HCT116 (cell line): ENCODE results near the gene LRIG1. TPM values are rescaled to one million over a fixed set of nuclear protein-coding genes. Genes with fewer than 3 reads are reported as not detected.

Experiments used
- ATAC-seq: fragments of 200-7000 bp; cut with Tn5 transposase; 2 replicates; pipeline ENCODE4 v1.9.1; 2020; ENCODE audit warnings: mild to moderate bottlenecking, moderate library complexity
- BruUV-seq: library from RNA; stranded (reverse); fragments of 400-500 nt; replicated peaks from 2 replicates; lab custom pipeline; 2021; lab: Mats Ljungman, UMichigan
- CTCF ChIA-PET: fragments of 300-600 bp; sonication (Branson Sonifier 250); formaldehyde crosslinking; loops from one replicate; lab custom pipeline; 2021; ENCODE audit warnings: antibody characterized with exemption; lab: Charles Lee
- POLR2A ChIA-PET: fragments of 300-600, 350-600 bp; sonication (Branson Sonifier 250); formaldehyde crosslinking; loops from one replicate; lab custom pipeline; 2021; ENCODE audit warnings: antibody characterized with exemption; lab: Charles Lee
- RAD21 ChIA-PET, 2 experiments: fragments of 300-600 bp; sonication (Branson Sonifier 250); formaldehyde crosslinking; loops; one replicate each; lab custom pipeline; 2023; ENCODE audit warnings: low total read pairs in 2 of 2; ENCODE audit not compliant: uncharacterized antibody in 2 of 2, unreplicated experiment in 2 of 2, low non-redundant PET in 1 of 2; lab: Charles Lee
- DNase-seq: peaks from one replicate; pipeline ENCODE4 v3.0.0-alpha.2; 2010; ENCODE audit warnings: low read depth, low spot score
- H2AFZ ChIP-seq: fragments of 200-600 bp; shearing (Covaris generic), sonication (generic); 2 replicates; pipeline ENCODE4 v1.6.1; 2017; ENCODE audit warnings: low read depth, mixed run types, mixed read lengths, antibody characterized with exemption, low read length; ENCODE audit not compliant: poor library complexity, severe bottlenecking
- H3K27ac ChIP-seq: 2 replicates; pipeline ENCODE4 v1.5.1; 2012; ENCODE audit warnings: low read depth, low read length
- H3K27me3 ChIP-seq: fragments of 200-600 bp; sonication (generic); 2 replicates; pipeline ENCODE4 v1.6.1; 2016; ENCODE audit warnings: mixed run types, low read length, mixed read lengths; ENCODE audit not compliant: insufficient read depth
- H3K36me3 ChIP-seq, 2 experiments: fragments of 200-500 bp in 1 of 2; fragments of 200-600 bp in 1 of 2; sonication (Bioruptor generic) in 1 of 2; sonication (generic) in 1 of 2; 2 replicates each; pipeline versions ENCODE4 v1.5.1 to v1.6.1; 2014 to 2016; ENCODE audit warnings: low read length in 2 of 2, inconsistent platforms in 1 of 2, mixed read lengths in 1 of 2, mixed run types in 1 of 2; ENCODE audit not compliant: insufficient read depth in 2 of 2, control insufficient read depth in 1 of 2
- H3K4me1 ChIP-seq, 2 experiments: fragments of 200-600 bp in 1 of 2; sonication (generic) in 1 of 2; 2 replicates each; pipeline versions ENCODE4 v1.5.1 to v1.6.1; 2012 to 2017; ENCODE audit warnings: low read length in 2 of 2, inconsistent platforms in 1 of 2, mild to moderate bottlenecking in 1 of 2, mixed read lengths in 1 of 2, mixed run types in 1 of 2, moderate library complexity in 1 of 2; ENCODE audit not compliant: insufficient read depth in 2 of 2, control insufficient read depth in 1 of 2
- H3K4me2 ChIP-seq: fragments of 200-600 bp; sonication (generic); 2 replicates; pipeline ENCODE4 v1.6.1; 2017; ENCODE audit warnings: mixed run types, low read length, mixed read lengths
- H3K4me3 ChIP-seq, 2 experiments: fragments of 200-600 bp in 1 of 2; sonication (generic) in 1 of 2; replicated peaks in 1 of 2; 2 replicates each; pipeline ENCODE4 v1.5.1; 2011 to 2016; ENCODE audit warnings: low read length in 2 of 2, control low read depth in 1 of 2, low read depth in 1 of 2, mild to moderate bottlenecking in 1 of 2, mixed read lengths in 1 of 2, mixed run types in 1 of 2
- H3K79me2 ChIP-seq: fragments of 200-600 bp; sonication (generic); 2 replicates; pipeline ENCODE4 v1.6.1; 2017; ENCODE audit warnings: mild to moderate bottlenecking, mixed run types, low read length, moderate library complexity, mixed read lengths; ENCODE audit not compliant: insufficient read depth
- H3K9ac ChIP-seq: fragments of 200-600 bp; sonication (generic); 2 replicates; pipeline ENCODE4 v1.6.1; 2016; ENCODE audit warnings: low read length, mixed read lengths
- H3K9me2 ChIP-seq: fragments of 200-600 bp; sonication (generic), shearing (Covaris generic); 2 replicates; pipeline ENCODE4 v1.6.1; 2017; ENCODE audit warnings: mixed run types, mild to moderate bottlenecking, moderate library complexity; ENCODE audit not compliant: insufficient read depth
- H3K9me3 ChIP-seq, 2 experiments: fragments of 200-500 bp in 1 of 2; fragments of 200-600 bp in 1 of 2; sonication (Bioruptor generic) in 1 of 2; sonication (generic) in 1 of 2; 2 replicates each; pipeline ENCODE4 v1.6.1; 2014 to 2017; ENCODE audit warnings: low read length in 2 of 2, mixed read lengths in 2 of 2, inconsistent platforms in 1 of 2, low read depth in 1 of 2, mild to moderate bottlenecking in 1 of 2, mixed run types in 1 of 2, moderate library complexity in 1 of 2; ENCODE audit not compliant: control insufficient read depth in 1 of 2, insufficient read depth in 1 of 2
- H4K20me1 ChIP-seq: fragments of 200-600 bp; sonication (generic), shearing (Covaris generic); 2 replicates; pipeline ENCODE4 v1.6.1; 2017; ENCODE audit warnings: mixed run types, mild to moderate bottlenecking, moderate library complexity; ENCODE audit not compliant: insufficient read depth
- CBX3 ChIP-seq: IDR thresholded peaks from 2 replicates; pipeline ENCODE4 v1.6.1; 2012; ENCODE audit warnings: low read depth
- CEBPB ChIP-seq: IDR thresholded peaks from 2 replicates; pipeline ENCODE4 v1.6.1; 2012; ENCODE audit warnings: low read depth
- EGR1 ChIP-seq: IDR thresholded peaks from 2 replicates; pipeline ENCODE4 v1.6.1; 2012; ENCODE audit warnings: low read depth
- ELF1 ChIP-seq: IDR thresholded peaks from 2 replicates; pipeline ENCODE4 v1.6.1; 2012; ENCODE audit warnings: low read depth, borderline replicate concordance
- EZH2 ChIP-seq: fragments of 200-600 bp; sonication (generic); IDR thresholded peaks from 2 replicates; pipeline ENCODE4 v1.6.1; 2017; ENCODE audit warnings: antibody characterized with exemption, mixed run types
- EZH2phosphoT487 ChIP-seq: fragments of 200-600 bp; IDR thresholded peaks from 2 replicates; pipeline ENCODE4 v1.6.1; 2018; ENCODE audit warnings: antibody characterized with exemption, borderline replicate concordance
- FOSL1 ChIP-seq: IDR thresholded peaks from 2 replicates; pipeline ENCODE4 v1.6.1; 2012; ENCODE audit warnings: low read depth
- POLR2A ChIP-seq: IDR thresholded peaks from 2 replicates; pipeline ENCODE4 v1.7.0; 2011; ENCODE audit warnings: borderline replicate concordance; ENCODE audit not compliant: insufficient read depth, insufficient read length; ENCODE audit errors: extremely low read depth
- RAD21 ChIP-seq: IDR thresholded peaks from 2 replicates; pipeline ENCODE4 v1.6.1; 2012; ENCODE audit warnings: low read depth, mild to moderate bottlenecking
- REST ChIP-seq: IDR thresholded peaks from 2 replicates; pipeline ENCODE4 v1.6.1; 2012; ENCODE audit warnings: low read depth
- SIN3A ChIP-seq: IDR thresholded peaks from 2 replicates; pipeline ENCODE4 v1.6.1; 2012; ENCODE audit warnings: low read depth
- SP1 ChIP-seq: IDR thresholded peaks from 2 replicates; pipeline ENCODE4 v1.6.1; 2012; ENCODE audit warnings: low read depth
- YY1 ChIP-seq: IDR thresholded peaks from 2 replicates; pipeline ENCODE4 v1.6.1; 2011; ENCODE audit warnings: low read length, low read depth, moderate library complexity, mild to moderate bottlenecking; ENCODE audit not compliant: insufficient replicate concordance; ENCODE audit errors: extremely low read depth
- ZBTB33 ChIP-seq: IDR thresholded peaks from 2 replicates; pipeline ENCODE4 v1.6.1; 2011; ENCODE audit warnings: mild to moderate bottlenecking, low read length, moderate library complexity; ENCODE audit not compliant: insufficient replicate concordance; ENCODE audit errors: extremely low read depth
- ZFX ChIP-seq: fragments of 450-650 bp; IDR thresholded peaks from 2 replicates; pipeline ENCODE4 v1.6.1; 2017
- ZNF274 ChIP-seq: fragments of 200-500 bp; sonication (Bioruptor generic); IDR thresholded peaks from 2 replicates; pipeline ENCODE4 v1.6.1; 2014; ENCODE audit warnings: mild to moderate bottlenecking, low read depth, low read length, inconsistent platforms
- intact Hi-C: fragments of 100-400 bp; cut with micrococcal nuclease; formaldehyde crosslinking; loops from 2 replicates; pipeline ENCODE4 v1.10.0; 2022
- total RNA-seq: library from RNA; stranded (reverse); gene quantifications from one replicate; pipeline ENCODE4 v1.2.1, GENCODE V29; 2021; ENCODE audit not compliant: unreplicated experiment
- TF ChIP-seq, protein P1 (sequence below), 3 experiments: fragments of 200-600 bp in 1 of 3; sonication (generic) in 1 of 3; IDR thresholded peaks in 2 of 3; conservative IDR thresholded peaks in 1 of 3; 2 replicates each; pipeline ENCODE4 v1.5.1; 2012 to 2017; ENCODE audit warnings: low read depth in 2 of 3, low read length in 2 of 3, antibody characterized with exemption in 1 of 3, borderline replicate concordance in 1 of 3, control low read depth in 1 of 3, mild to moderate bottlenecking in 1 of 3, mixed read lengths in 1 of 3, mixed run types in 1 of 3, moderate library complexity in 1 of 3; ENCODE audit not compliant: insufficient read depth in 1 of 3
- TF ChIP-seq, protein P2 (sequence below): IDR thresholded peaks from 2 replicates; pipeline ENCODE4 v1.6.1; 2012
- TF ChIP-seq, protein P3 (sequence below): IDR thresholded peaks from 2 replicates; pipeline ENCODE4 v1.6.1; 2012

LRIG1 gene
- total RNA-seq, 1 experiment from 2014 or later, result 3.1 TPM

DNA sequence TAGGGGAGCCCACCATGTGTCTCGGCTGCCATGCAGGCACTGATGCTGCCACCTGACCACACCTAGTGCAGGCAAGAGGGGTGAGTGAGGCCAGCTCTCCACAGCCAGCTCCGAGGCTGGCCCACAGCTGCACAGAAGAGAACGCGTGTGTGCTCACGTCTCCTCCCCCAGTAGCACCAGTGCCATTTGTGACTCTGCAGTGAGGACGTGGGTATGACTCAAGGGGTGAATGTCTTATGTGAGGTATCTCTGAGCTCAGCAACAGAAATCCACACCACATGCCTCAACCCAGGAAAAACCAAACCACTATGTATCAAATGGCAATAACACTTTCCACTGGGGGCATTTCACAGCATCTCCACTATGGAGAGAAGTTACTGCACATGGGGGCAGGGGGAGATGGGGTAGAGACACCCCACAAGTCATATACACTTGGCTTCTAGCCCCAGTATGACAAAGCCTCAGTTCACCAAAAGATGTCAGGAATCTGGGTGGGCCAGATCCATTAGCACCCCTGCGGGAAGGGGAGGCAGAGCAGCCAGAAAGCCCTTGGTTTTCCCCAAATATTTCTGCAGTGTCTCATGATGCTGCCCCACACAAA, 87.6 kb downstream of the LRIG1 start:
- H3K79me2 ChIP-seq, result no peaks in the 10 kb centered on the region
- ATAC-seq (no peak), DNase-seq (no peak)
- no peaks in the 10 kb centered on the region for H3K36me3 ChIP-seq
- no peaks in the 10 kb centered on the region for H3K9me3 ChIP-seq
- no peaks in the 10 kb centered on the region for H3K27me3 ChIP-seq
- no peaks in the 10 kb centered on the region for H4K20me1 ChIP-seq
- H2AFZ ChIP-seq, result no peak overlapping the region
- ChIA-PET POLR2A (no interaction called here), RAD21 (no interaction called here), CTCF (no interaction called here)
- H3K9me2 ChIP-seq, result no peaks in the 10 kb centered on the region
- intact Hi-C loops, result no loop called here
- no peak overlapping the region for H3K4me3 ChIP-seq
- no peak overlapping the region for H3K9ac ChIP-seq
- H3K27ac ChIP-seq, result no peak overlapping the region
- no peak for TF ChIP-seq SIN3A
- TF ChIP-seq POLR2A, result no peak
- no peak for TF ChIP-seq RAD21
- TF ChIP-seq, protein P1, sequence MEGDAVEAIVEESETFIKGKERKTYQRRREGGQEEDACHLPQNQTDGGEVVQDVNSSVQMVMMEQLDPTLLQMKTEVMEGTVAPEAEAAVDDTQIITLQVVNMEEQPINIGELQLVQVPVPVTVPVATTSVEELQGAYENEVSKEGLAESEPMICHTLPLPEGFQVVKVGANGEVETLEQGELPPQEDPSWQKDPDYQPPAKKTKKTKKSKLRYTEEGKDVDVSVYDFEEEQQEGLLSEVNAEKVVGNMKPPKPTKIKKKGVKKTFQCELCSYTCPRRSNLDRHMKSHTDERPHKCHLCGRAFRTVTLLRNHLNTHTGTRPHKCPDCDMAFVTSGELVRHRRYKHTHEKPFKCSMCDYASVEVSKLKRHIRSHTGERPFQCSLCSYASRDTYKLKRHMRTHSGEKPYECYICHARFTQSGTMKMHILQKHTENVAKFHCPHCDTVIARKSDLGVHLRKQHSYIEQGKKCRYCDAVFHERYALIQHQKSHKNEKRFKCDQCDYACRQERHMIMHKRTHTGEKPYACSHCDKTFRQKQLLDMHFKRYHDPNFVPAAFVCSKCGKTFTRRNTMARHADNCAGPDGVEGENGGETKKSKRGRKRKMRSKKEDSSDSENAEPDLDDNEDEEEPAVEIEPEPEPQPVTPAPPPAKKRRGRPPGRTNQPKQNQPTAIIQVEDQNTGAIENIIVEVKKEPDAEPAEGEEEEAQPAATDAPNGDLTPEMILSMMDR (IDR thresholded peaks at IDR 0.05 in 2 of 3, conservative IDR thresholded peaks at IDR 0.05 in 1 of 3; ENCODE audit: borderline replicate concordance in 1 of 3, insufficient read depth in 1 of 3, low read depth in 2 of 3, low read length in 2 of 3), result no peak
- no peak for TF ChIP-seq EZH2
- no peak for TF ChIP-seq ELF1
- TF ChIP-seq EGR1, result no peak
- TF ChIP-seq, protein P2, sequence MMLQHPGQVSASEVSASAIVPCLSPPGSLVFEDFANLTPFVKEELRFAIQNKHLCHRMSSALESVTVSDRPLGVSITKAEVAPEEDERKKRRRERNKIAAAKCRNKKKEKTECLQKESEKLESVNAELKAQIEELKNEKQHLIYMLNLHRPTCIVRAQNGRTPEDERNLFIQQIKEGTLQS, result no peak
- no peak for TF ChIP-seq ZFX
- TF ChIP-seq ZBTB33, result no peak
- no peak for TF ChIP-seq CBX3
- TF ChIP-seq FOSL1, result no peak
- TF ChIP-seq, protein P3, sequence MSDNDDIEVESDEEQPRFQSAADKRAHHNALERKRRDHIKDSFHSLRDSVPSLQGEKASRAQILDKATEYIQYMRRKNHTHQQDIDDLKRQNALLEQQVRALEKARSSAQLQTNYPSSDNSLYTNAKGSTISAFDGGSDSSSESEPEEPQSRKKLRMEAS, result no peak
- no peak for TF ChIP-seq CEBPB
- TF ChIP-seq YY1, result no peak
- TF ChIP-seq EZH2phosphoT487, result no peak
- TF ChIP-seq REST, result no peak
- no peak for TF ChIP-seq SP1
- TF ChIP-seq ZNF274, result no peak
- BruUV-seq, result no TSS peak
- H3K4me2 ChIP-seq, result no peak overlapping the region
- H3K4me1 ChIP-seq, result no peaks in the 10 kb centered on the region
